PC-9 (cell line): ENCODE measurements around the gene BLZF1. TPM values are rescaled to one million over a fixed set of nuclear protein-coding genes. Genes with fewer than 3 reads are reported as not detected.
A peak's percentile ranks its signal among the peaks of the same experiment; 100 is the strongest.

Experiments used
- BruUV-seq: library from RNA; stranded (reverse); fragments of 400-500 nt; replicated peaks from 2 replicates; lab custom pipeline; 2021; lab: Mats Ljungman, UMichigan
- CTCF ChIA-PET: fragments of 300-600 bp; sonication (Branson Sonifier 250); formaldehyde crosslinking; loops from one replicate; lab custom pipeline; 2022; ENCODE audit warnings: antibody characterized with exemption; lab: Charles Lee
- POLR2A ChIA-PET: fragments of 300-600 bp; sonication (Branson Sonifier 250); formaldehyde crosslinking; loops from one replicate; lab custom pipeline; 2022; ENCODE audit warnings: antibody characterized with exemption; ENCODE audit not compliant: unreplicated experiment; lab: Charles Lee
- DNase-seq, 2 experiments: peaks; one replicate each; pipeline versions ENCODE4 v3.0.0 to v3.0.0-alpha.2; 2015 to 2022; ENCODE audit warnings: mixed read lengths in 1 of 2
- H2AFZ ChIP-seq: fragments of 200-600 bp; sonication (generic); 2 replicates; pipeline ENCODE4 v1.8.1; 2017; ENCODE audit warnings: antibody characterized with exemption
- H3F3A ChIP-seq: fragments of 200-600 bp; sonication (generic); 2 replicates; pipeline ENCODE4 v1.8.1; 2017; ENCODE audit warnings: antibody characterized with exemption, mild to moderate bottlenecking, low read depth; ENCODE audit not compliant: insufficient read depth
- H3K27ac ChIP-seq: fragments of 200-600 bp; sonication (generic); 2 replicates; pipeline ENCODE4 v1.6.1; 2016; ENCODE audit warnings: mixed run types
- H3K27me3 ChIP-seq: fragments of 200-600 bp; sonication (generic); 2 replicates; pipeline ENCODE4 v1.6.1; 2016; ENCODE audit warnings: low read depth, mixed run types; ENCODE audit not compliant: insufficient read depth
- H3K36me3 ChIP-seq: fragments of 200-600 bp; sonication (generic); 2 replicates; pipeline ENCODE4 v1.6.1; 2016; ENCODE audit warnings: low read depth, mixed run types
- H3K4me1 ChIP-seq: fragments of 200-600 bp; sonication (generic); replicated peaks from 2 replicates; pipeline ENCODE4 v1.6.1; 2016; ENCODE audit warnings: mixed run types; ENCODE audit not compliant: insufficient read depth
- H3K4me2 ChIP-seq: fragments of 200-600 bp; sonication (generic); 2 replicates; pipeline ENCODE4 v1.6.1; 2017; ENCODE audit warnings: mixed run types
- H3K4me3 ChIP-seq: fragments of 200-600 bp; sonication (generic); 2 replicates; pipeline ENCODE4 v1.6.1; 2016; ENCODE audit warnings: mixed run types
- H3K79me2 ChIP-seq: fragments of 200-600 bp; sonication (generic); 2 replicates; pipeline ENCODE4 v1.6.1; 2017; ENCODE audit warnings: low read depth, mixed run types
- H3K9me2 ChIP-seq: fragments of 200-600 bp; sonication (generic); 2 replicates; pipeline ENCODE4 v1.8.1; 2017; ENCODE audit warnings: mild to moderate bottlenecking; ENCODE audit not compliant: insufficient read depth
- H3K9me3 ChIP-seq: fragments of 200-600 bp; sonication (generic); 2 replicates; pipeline ENCODE4 v1.8.1; 2016; ENCODE audit warnings: low read depth; ENCODE audit not compliant: insufficient read depth
- H4K20me1 ChIP-seq: fragments of 200-600 bp; sonication (generic); 2 replicates; pipeline ENCODE4 v1.8.1; 2017; ENCODE audit not compliant: insufficient read depth
- EZH2 ChIP-seq: fragments of 200-600 bp; sonication (generic); IDR thresholded peaks from 2 replicates; pipeline ENCODE4 v1.8.0; 2017; ENCODE audit warnings: antibody characterized with exemption, low read depth
- intact Hi-C: fragments of 100-400 bp; cut with micrococcal nuclease; formaldehyde crosslinking; loops from one replicate; pipeline ENCODE4 v1.10.0; 2022; ENCODE audit not compliant: unreplicated experiment
- total RNA-seq: library from RNA; stranded (reverse); gene quantifications from 2 replicates; pipeline ENCODE4 v1.2.3, GENCODE V29; 2021
- TF ChIP-seq, protein P1 (sequence below): fragments of 200-600 bp; sonication (generic); conservative IDR thresholded peaks from 2 replicates; pipeline ENCODE4 v1.6.1; 2017; ENCODE audit warnings: mixed run types, antibody characterized with exemption, mild to moderate bottlenecking, moderate library complexity

BLZF1 gene
- total RNA-seq, 1 experiment from 2014 or later = 15.6 TPM

DNA sequence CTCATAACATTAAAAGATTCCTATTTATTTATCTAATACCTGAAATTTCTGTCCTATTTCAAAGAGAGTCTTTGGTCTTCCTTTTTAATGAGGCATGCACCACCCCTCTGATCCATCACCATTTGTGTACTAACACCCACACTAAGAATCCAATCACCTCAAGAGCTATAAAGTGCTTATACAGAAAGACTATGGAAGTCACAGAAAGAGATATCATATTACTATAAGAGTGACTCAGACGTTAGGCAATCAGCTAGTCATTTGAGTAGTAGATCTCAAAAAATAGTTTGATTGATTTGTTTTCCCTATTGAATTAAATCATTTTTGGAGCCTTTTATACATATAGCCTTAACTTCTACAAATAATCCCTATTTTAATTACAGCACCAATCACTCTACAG, 46.5 kb upstream of the BLZF1 start:
- H3K4me1 ChIP-seq = peaks cover 11% of the 10 kb centered on the region
- no peak overlapping the region for H2AFZ ChIP-seq
- H3K36me3 ChIP-seq = peaks cover 3% of the 10 kb centered on the region; the same call in 1 of the 2 replicates
- H3K27ac ChIP-seq = no peak overlapping the region
- no peak overlapping the region for H3K4me3 ChIP-seq
- intact Hi-C loops = no loop called here
- POLR2A ChIA-PET = interaction anchor here (0.7 to 0.8 kb wide), 2 partner anchors 210 to 591 kb away, joined by 6 to 7 read pairs; no protein-coding TSS in a partner anchor
- H3K9me3 ChIP-seq = no peaks in the 10 kb centered on the region; the same call in 1 of the 2 replicates
- BruUV-seq = no TSS peak
- H4K20me1 ChIP-seq = no peaks in the 10 kb centered on the region
- H3K9me2 ChIP-seq = no peaks in the 10 kb centered on the region
- 0 out of 2 replicates have a peak, but pooled peaks cover 3% of the 10 kb centered on the region for H3F3A ChIP-seq
- no peaks in the 10 kb centered on the region for H3K79me2 ChIP-seq
- CTCF ChIA-PET = interaction anchor here (1.0 kb wide), 1 partner anchor 718 kb away, joined by 3 read pairs; no protein-coding TSS in a partner anchor
- TF ChIP-seq, protein P1, sequence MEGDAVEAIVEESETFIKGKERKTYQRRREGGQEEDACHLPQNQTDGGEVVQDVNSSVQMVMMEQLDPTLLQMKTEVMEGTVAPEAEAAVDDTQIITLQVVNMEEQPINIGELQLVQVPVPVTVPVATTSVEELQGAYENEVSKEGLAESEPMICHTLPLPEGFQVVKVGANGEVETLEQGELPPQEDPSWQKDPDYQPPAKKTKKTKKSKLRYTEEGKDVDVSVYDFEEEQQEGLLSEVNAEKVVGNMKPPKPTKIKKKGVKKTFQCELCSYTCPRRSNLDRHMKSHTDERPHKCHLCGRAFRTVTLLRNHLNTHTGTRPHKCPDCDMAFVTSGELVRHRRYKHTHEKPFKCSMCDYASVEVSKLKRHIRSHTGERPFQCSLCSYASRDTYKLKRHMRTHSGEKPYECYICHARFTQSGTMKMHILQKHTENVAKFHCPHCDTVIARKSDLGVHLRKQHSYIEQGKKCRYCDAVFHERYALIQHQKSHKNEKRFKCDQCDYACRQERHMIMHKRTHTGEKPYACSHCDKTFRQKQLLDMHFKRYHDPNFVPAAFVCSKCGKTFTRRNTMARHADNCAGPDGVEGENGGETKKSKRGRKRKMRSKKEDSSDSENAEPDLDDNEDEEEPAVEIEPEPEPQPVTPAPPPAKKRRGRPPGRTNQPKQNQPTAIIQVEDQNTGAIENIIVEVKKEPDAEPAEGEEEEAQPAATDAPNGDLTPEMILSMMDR = no peak
- no peak for TF ChIP-seq EZH2
- peak in 1 of 2 experiments; percentile 64 for DNase-seq
- no peaks in the 10 kb centered on the region for H3K27me3 ChIP-seq
- H3K4me2 ChIP-seq = no peak overlapping the region

- H2AFZ ChIP-seq = no peak overlapping the region
- H3K4me1 ChIP-seq = peaks cover 13% of the 10 kb centered on the region
- BruUV-seq = no TSS peak
- no peak for TF ChIP-seq EZH2
- TF ChIP-seq, protein P1 = no peak
- no peaks in the 10 kb centered on the region for H4K20me1 ChIP-seq
- DNase-seq = no peak
- no peak overlapping the region for H3K4me2 ChIP-seq
- H3K27me3 ChIP-seq = no peaks in the 10 kb centered on the region
- no peaks in the 10 kb centered on the region for H3K9me2 ChIP-seq
- H3F3A ChIP-seq = 0 out of 2 replicates have a peak, but pooled peaks cover 3% of the 10 kb centered on the region
- no peak overlapping the region for H3K27ac ChIP-seq
- ChIA-PET POLR2A (interaction anchor here (0.8 kb wide), 1 partner anchor 592 kb away, joined by 6 read pairs; no protein-coding TSS in a partner anchor), CTCF (no interaction called here)
- intact Hi-C loops = no loop called here
- H3K36me3 ChIP-seq = peaks cover 3% of the 10 kb centered on the region; the same call in 1 of the 2 replicates
- H3K9me3 ChIP-seq = no peaks in the 10 kb centered on the region; the same call in 1 of the 2 replicates
- no peak overlapping the region for H3K4me3 ChIP-seq
- H3K79me2 ChIP-seq = no peaks in the 10 kb centered on the region
Measured at GRCh38 chr1:169322138-169322537, 45.9 kb upstream of the BLZF1 start.

- H3K4me1 ChIP-seq = peaks cover 13% of the 10 kb centered on the region
- H3K36me3 ChIP-seq = peaks cover 3% of the 10 kb centered on the region; the same call in 1 of the 2 replicates
- H3K27ac ChIP-seq = no peak overlapping the region
- POLR2A ChIA-PET = no interaction called here
- H3F3A ChIP-seq = 0 out of 2 replicates have a peak, but pooled peaks cover 3% of the 10 kb centered on the region
- H4K20me1 ChIP-seq = no peaks in the 10 kb centered on the region
- no peak for TF ChIP-seq EZH2
- TF ChIP-seq, protein P1 = no peak
- no peak overlapping the region for H3K4me2 ChIP-seq
- no peaks in the 10 kb centered on the region for H3K79me2 ChIP-seq
- H2AFZ ChIP-seq = no peak overlapping the region
- no peak overlapping the region for H3K4me3 ChIP-seq
- no peaks in the 10 kb centered on the region for H3K9me2 ChIP-seq
- intact Hi-C loops = no loop called here
- DNase-seq = no peak
- CTCF ChIA-PET = no interaction called here
- peaks cover 10% of the 10 kb centered on the region; the same call in 1 of the 2 replicates for H3K9me3 ChIP-seq
- H3K27me3 ChIP-seq = no peaks in the 10 kb centered on the region
- no TSS peak for BruUV-seq
Measured at GRCh38 chr1:169325117-169325516, 42.9 kb upstream of the BLZF1 start.
